Measurements from ENCODE around the gene RCOR3. TPM values are rescaled to one million over a fixed set of nuclear protein-coding genes. Genes with fewer than 3 reads are reported as not detected.
"Not testable (repeated sequence)": the region's sequence is repeated elsewhere in the genome, so short reads cannot be mapped to it uniquely, and the experiment has no call there.

The RCOR3 gene
- total and polyA plus RNA-seq, 2 donors: 21.9 to 52.4 TPM

GRCh38 chr1:211247921-211248320 is 11.2 kb upstream of the RCOR3 start:
- DNase-seq (ENCODE audit: low read depth in 6 of 9, low spot score in 9 of 9): peak in 1 of 9 donors; percentile 11
- Histone ChIP-seq H3K27ac (ENCODE audit: low read depth in 1 of 2, low read length in 1 of 2) (no peak overlapping the region), H3K4me3 (ENCODE audit: low read length in 2 of 2) (no peak overlapping the region), H3K4me1 (ENCODE audit: control insufficient read depth in 2 of 2, insufficient read depth in 2 of 2, low read length in 2 of 2) (peaks cover 0 to 3% of the 10 kb centered on the region in 2 donors), H3K9me3 (ENCODE audit: control insufficient read depth in 2 of 2, insufficient read depth in 1 of 2, low read length in 1 of 2) (no peaks in the 10 kb centered on the region), H3K27me3 (ENCODE audit: control insufficient read depth in 2 of 2, insufficient read depth in 1 of 2, low read length in 1 of 2) (no peaks in the 10 kb centered on the region), H3K36me3 (ENCODE audit: control insufficient read depth in 2 of 2, insufficient read depth in 2 of 2, low read length in 1 of 2) (no peaks in the 10 kb centered on the region)
- WGBS: 23% methylated on average over 1 of the region's 1 CpG

- not testable (repeated sequence) for H3K36me3 ChIP-seq (ENCODE audit: control insufficient read depth in 2 of 2, insufficient read depth in 2 of 2, low read length in 1 of 2); H3K4me1 ChIP-seq (ENCODE audit: control insufficient read depth in 2 of 2, insufficient read depth in 2 of 2, low read length in 2 of 2); H3K27me3 ChIP-seq (ENCODE audit: control insufficient read depth in 2 of 2, insufficient read depth in 1 of 2, low read length in 1 of 2); DNase-seq (ENCODE audit: low read depth in 6 of 9, low spot score in 9 of 9); H3K9me3 ChIP-seq (ENCODE audit: control insufficient read depth in 2 of 2, insufficient read depth in 1 of 2, low read length in 1 of 2); H3K27ac ChIP-seq (ENCODE audit: low read depth in 1 of 2, low read length in 1 of 2); H3K4me3 ChIP-seq (ENCODE audit: low read length in 2 of 2)
- WGBS: over 99% methylated on average over 3 of the region's 3 CpGs
These were observed 9.6 kb upstream of the RCOR3 start for GRCh38 chr1:211249611-211250010.

- peaks cover 0 to 2% of the 10 kb centered on the region in 2 donors for H3K36me3 ChIP-seq (ENCODE audit: control insufficient read depth in 2 of 2, insufficient read depth in 2 of 2, low read length in 1 of 2)
- H3K27ac ChIP-seq (ENCODE audit: low read depth in 1 of 2, low read length in 1 of 2): peak overlapping the region; percentile 93 to 100
- peak overlapping the region; percentile 86 for H3K4me3 ChIP-seq (ENCODE audit: low read length in 2 of 2)
- WGBS: 9% methylated on average over 2 of the region's 2 CpGs
- no peaks in the 10 kb centered on the region for H3K27me3 ChIP-seq (ENCODE audit: control insufficient read depth in 2 of 2, insufficient read depth in 1 of 2, low read length in 1 of 2)
- no peak for DNase-seq (ENCODE audit: low read depth in 6 of 9, low spot score in 9 of 9)
- H3K4me1 ChIP-seq (ENCODE audit: control insufficient read depth in 2 of 2, insufficient read depth in 2 of 2, low read length in 2 of 2): peaks cover 0 to 15% of the 10 kb centered on the region in 2 donors
- H3K9me3 ChIP-seq (ENCODE audit: control insufficient read depth in 2 of 2, insufficient read depth in 1 of 2, low read length in 1 of 2): no peaks in the 10 kb centered on the region
These were observed 1.3 kb upstream of the RCOR3 start for GRCh38 chr1:211257826-211258225.

DNA sequence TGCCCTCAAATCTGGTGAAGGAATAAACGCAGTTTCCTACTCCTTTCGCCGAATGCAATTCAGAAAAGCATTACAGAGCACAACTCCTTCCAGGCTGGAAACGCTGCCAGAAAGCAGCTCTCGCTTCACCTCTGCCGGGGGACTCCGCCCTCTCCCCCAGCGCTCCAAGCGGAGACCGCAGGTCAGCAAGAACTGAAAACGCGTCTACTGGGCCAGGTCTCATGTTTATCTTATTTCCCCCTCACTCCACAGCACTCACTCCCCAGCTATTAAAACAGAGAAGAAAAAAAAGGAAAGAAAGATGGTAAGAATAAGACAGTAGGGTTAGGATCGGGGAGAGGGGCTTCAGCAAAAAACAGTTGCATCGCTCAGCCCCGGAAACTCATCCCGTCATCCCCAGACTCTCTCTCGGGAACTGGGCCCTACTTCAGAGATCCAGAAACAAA is 833 bp upstream of the RCOR3 start:
- WGBS: under 1% methylated on average over 17 of the region's 17 CpGs
- Histone ChIP-seq H3K27me3 (ENCODE audit: control insufficient read depth in 2 of 2, insufficient read depth in 1 of 2, low read length in 1 of 2) (no peaks in the 10 kb centered on the region), H3K27ac (ENCODE audit: low read depth in 1 of 2, low read length in 1 of 2) (peak overlapping the region; percentile 93 to 100), H3K9me3 (ENCODE audit: control insufficient read depth in 2 of 2, insufficient read depth in 1 of 2, low read length in 1 of 2) (no peaks in the 10 kb centered on the region), H3K36me3 (ENCODE audit: control insufficient read depth in 2 of 2, insufficient read depth in 2 of 2, low read length in 1 of 2) (peaks cover 0 to 2% of the 10 kb centered on the region in 2 donors), H3K4me1 (ENCODE audit: control insufficient read depth in 2 of 2, insufficient read depth in 2 of 2, low read length in 2 of 2) (peaks cover 0 to 15% of the 10 kb centered on the region in 2 donors), H3K4me3 (ENCODE audit: low read length in 2 of 2) (peak overlapping the region; percentile 86)
- DNase-seq (ENCODE audit: low read depth in 6 of 9, low spot score in 9 of 9): peak; percentile 47 to 86 (median 63)

GRCh38 chr1:211259638-211260126 is 516 bp downstream of the RCOR3 start:
- peak in 8 of 9 donors; percentile 38 to 83 (median 68) for DNase-seq (ENCODE audit: low read depth in 6 of 9, low spot score in 9 of 9)
- peak overlapping the region; percentile 86 for H3K4me3 ChIP-seq (ENCODE audit: low read length in 2 of 2)
- no peaks in the 10 kb centered on the region for H3K27me3 ChIP-seq (ENCODE audit: control insufficient read depth in 2 of 2, insufficient read depth in 1 of 2, low read length in 1 of 2)
- under 1% methylated on average over 39 of the region's 39 CpGs for WGBS
- H3K27ac ChIP-seq (ENCODE audit: low read depth in 1 of 2, low read length in 1 of 2): peak overlapping the region; percentile 100
- H3K4me1 ChIP-seq (ENCODE audit: control insufficient read depth in 2 of 2, insufficient read depth in 2 of 2, low read length in 2 of 2): peaks cover 0 to 15% of the 10 kb centered on the region in 2 donors
- peaks cover 0 to 6% of the 10 kb centered on the region in 2 donors for H3K36me3 ChIP-seq (ENCODE audit: control insufficient read depth in 2 of 2, insufficient read depth in 2 of 2, low read length in 1 of 2)
- no peaks in the 10 kb centered on the region for H3K9me3 ChIP-seq (ENCODE audit: control insufficient read depth in 2 of 2, insufficient read depth in 1 of 2, low read length in 1 of 2)

GRCh38 chr1:211260141-211261107 is 1.3 kb downstream of the RCOR3 start:
- peak; percentile 33 to 85 (median 61) for DNase-seq (ENCODE audit: low read depth in 6 of 9, low spot score in 9 of 9)
- Histone ChIP-seq H3K4me1 (ENCODE audit: control insufficient read depth in 2 of 2, insufficient read depth in 2 of 2, low read length in 2 of 2) (peaks cover 0 to 15% of the 10 kb centered on the region in 2 donors), H3K27me3 (ENCODE audit: control insufficient read depth in 2 of 2, insufficient read depth in 1 of 2, low read length in 1 of 2) (no peaks in the 10 kb centered on the region), H3K36me3 (ENCODE audit: control insufficient read depth in 2 of 2, insufficient read depth in 2 of 2, low read length in 1 of 2) (peaks cover 0 to 8% of the 10 kb centered on the region in 2 donors), H3K4me3 (ENCODE audit: low read length in 2 of 2) (peak overlapping the region; percentile 86), H3K9me3 (ENCODE audit: control insufficient read depth in 2 of 2, insufficient read depth in 1 of 2, low read length in 1 of 2) (no peaks in the 10 kb centered on the region), H3K27ac (ENCODE audit: low read depth in 1 of 2, low read length in 1 of 2) (peak overlapping the region; percentile 89 to 90)
- WGBS: under 1% methylated on average over 59 of the region's 59 CpGs

DNA sequence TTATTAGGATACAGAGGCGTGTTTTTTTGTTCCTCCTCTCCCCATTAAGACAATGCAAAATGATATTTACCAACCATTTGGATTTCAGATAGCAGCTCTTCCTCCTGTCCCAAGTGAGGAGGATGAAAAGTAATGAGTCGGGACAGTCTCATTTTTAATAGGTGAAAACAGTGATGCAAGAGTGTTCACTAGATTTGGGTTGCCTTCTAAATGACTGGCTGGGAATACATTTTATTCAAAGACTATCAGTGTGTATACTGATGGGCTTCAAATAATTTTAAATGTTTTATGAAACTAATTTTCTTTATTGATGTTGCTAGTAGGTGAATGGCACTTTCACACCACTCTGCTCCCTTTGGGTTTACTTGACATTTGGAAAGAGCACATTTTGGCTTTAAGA is 2.1 kb downstream of the RCOR3 start:
- H3K4me1 ChIP-seq (ENCODE audit: control insufficient read depth in 2 of 2, insufficient read depth in 2 of 2, low read length in 2 of 2): peaks cover 0 to 15% of the 10 kb centered on the region in 2 donors
- H3K27me3 ChIP-seq (ENCODE audit: control insufficient read depth in 2 of 2, insufficient read depth in 1 of 2, low read length in 1 of 2): no peaks in the 10 kb centered on the region
- peaks cover 0 to 8% of the 10 kb centered on the region in 2 donors for H3K36me3 ChIP-seq (ENCODE audit: control insufficient read depth in 2 of 2, insufficient read depth in 2 of 2, low read length in 1 of 2)
- peak overlapping the region; percentile 18 to 90 for H3K27ac ChIP-seq (ENCODE audit: low read depth in 1 of 2, low read length in 1 of 2)
- DNase-seq (ENCODE audit: low read depth in 6 of 9, low spot score in 9 of 9): no peak
- H3K4me3 ChIP-seq (ENCODE audit: low read length in 2 of 2): peak overlapping the region; percentile 86
- no peaks in the 10 kb centered on the region for H3K9me3 ChIP-seq (ENCODE audit: control insufficient read depth in 2 of 2, insufficient read depth in 1 of 2, low read length in 1 of 2)
- 71% methylated on average over 2 of the region's 2 CpGs for WGBS

DNA sequence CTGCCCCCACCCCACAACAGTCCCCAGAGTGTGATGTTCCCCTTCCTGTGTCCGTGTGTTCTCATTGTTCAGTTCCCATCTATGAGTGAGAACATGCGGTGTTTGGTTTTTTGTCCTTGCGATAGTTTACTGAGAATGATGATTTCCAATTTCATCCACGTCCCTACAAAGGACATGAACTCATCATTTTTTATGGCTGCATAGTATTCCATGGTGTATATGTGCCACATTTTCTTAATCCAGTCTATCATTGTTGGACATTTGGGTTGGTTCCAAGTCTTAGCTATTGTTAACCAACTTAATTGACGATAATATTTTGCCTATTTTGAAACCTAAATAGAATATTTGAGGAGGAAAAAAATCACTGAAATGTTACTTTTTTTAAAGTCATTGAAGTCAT is 3.9 kb downstream of the RCOR3 start:
- H3K9me3 ChIP-seq (ENCODE audit: control insufficient read depth in 2 of 2, insufficient read depth in 1 of 2, low read length in 1 of 2); H3K27me3 ChIP-seq (ENCODE audit: control insufficient read depth in 2 of 2, insufficient read depth in 1 of 2, low read length in 1 of 2); H3K27ac ChIP-seq (ENCODE audit: low read depth in 1 of 2, low read length in 1 of 2); DNase-seq (ENCODE audit: low read depth in 6 of 9, low spot score in 9 of 9); H3K4me1 ChIP-seq (ENCODE audit: control insufficient read depth in 2 of 2, insufficient read depth in 2 of 2, low read length in 2 of 2); H3K4me3 ChIP-seq (ENCODE audit: low read length in 2 of 2): not testable (repeated sequence)
- 97% methylated on average over 1 of the region's 5 CpGs for WGBS
- H3K36me3 ChIP-seq (ENCODE audit: control insufficient read depth in 2 of 2, insufficient read depth in 2 of 2, low read length in 1 of 2): peaks cover 0 to 15% of the 10 kb centered on the region in 2 donors

DNA sequence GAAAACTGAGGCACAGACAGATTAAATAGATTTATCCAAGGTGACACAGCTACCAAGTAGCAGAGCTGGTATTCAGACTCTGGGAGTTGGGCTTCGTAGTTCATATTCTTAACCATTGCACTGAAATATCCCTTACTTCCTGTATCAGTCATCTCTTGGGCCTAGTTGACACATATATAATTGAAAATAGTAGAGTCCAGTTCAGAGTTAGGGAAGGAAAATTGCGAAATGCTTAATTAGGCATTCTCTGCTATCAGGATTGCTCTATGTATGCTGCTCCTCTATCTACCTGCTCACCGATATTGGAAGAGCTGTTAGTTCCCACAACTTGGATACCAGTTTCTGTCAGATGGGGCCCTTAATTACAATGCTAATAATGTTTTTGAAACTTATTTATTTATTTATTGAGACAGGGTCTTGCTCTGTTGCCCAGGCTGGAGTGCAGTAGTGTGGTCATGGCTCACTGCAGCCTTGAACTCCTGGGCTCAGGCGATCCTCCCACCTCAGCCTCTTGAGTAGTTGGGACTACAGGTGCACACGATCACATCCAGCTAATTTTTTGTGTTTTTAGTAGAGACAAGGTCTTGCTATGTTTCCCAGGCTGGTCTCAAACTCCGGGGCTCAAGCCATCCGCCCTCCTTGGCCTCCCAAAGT is 8.2 kb downstream of the RCOR3 start:
- Histone ChIP-seq H3K27ac (ENCODE audit: low read depth in 1 of 2, low read length in 1 of 2) (no peak overlapping the region), H3K9me3 (ENCODE audit: control insufficient read depth in 2 of 2, insufficient read depth in 1 of 2, low read length in 1 of 2) (no peaks in the 10 kb centered on the region), H3K36me3 (ENCODE audit: control insufficient read depth in 2 of 2, insufficient read depth in 2 of 2, low read length in 1 of 2) (peaks cover 0 to 26% of the 10 kb centered on the region in 2 donors), H3K27me3 (ENCODE audit: control insufficient read depth in 2 of 2, insufficient read depth in 1 of 2, low read length in 1 of 2) (no peaks in the 10 kb centered on the region), H3K4me3 (ENCODE audit: low read length in 2 of 2) (no peak overlapping the region), H3K4me1 (ENCODE audit: control insufficient read depth in 2 of 2, insufficient read depth in 2 of 2, low read length in 2 of 2) (no peaks in the 10 kb centered on the region)
- 97% methylated on average over 7 of the region's 7 CpGs for WGBS
- no peak for DNase-seq (ENCODE audit: low read depth in 6 of 9, low spot score in 9 of 9)

Measured in thymus (tissue), 11 donors.